ENCODE data around the gene VPS8. TPM values are rescaled to one million over a fixed set of nuclear protein-coding genes. Genes with fewer than 3 reads are reported as not detected.

Gene VPS8
- total and polyA plus RNA-seq, 4 donors, result 4.2 to 34.9 (median 22.9) TPM

GRCh38 chr3:184887574-184887973, 75.6 kb downstream of the VPS8 start:
- no peak overlapping the region for H3K27ac ChIP-seq (ENCODE audit: low read depth in 1 of 2, low read length in 2 of 2)
- H3K9me3 ChIP-seq (ENCODE audit: control insufficient read depth in 4 of 4, low read length in 3 of 4), result no peaks in the 10 kb centered on the region
- H3K36me3 ChIP-seq (ENCODE audit: control insufficient read depth in 4 of 4, insufficient read depth in 3 of 4, low read depth in 1 of 4, low read length in 3 of 4), result peaks cover 0 to 6% (median 0%) of the 10 kb centered on the region in 4 donors
- TF ChIP-seq ATF3 (IDR thresholded peaks at IDR 0.05) (no peak), RAD21 (IDR thresholded peaks at IDR 0.05) (no peak), CTCF (IDR thresholded peaks at IDR 0.05; ENCODE audit: low read depth, low read length, missing input control) (no peak), TAF1 (conservative IDR thresholded peaks at IDR 0.05) (no peak)
- DNase-seq (ENCODE audit: low spot score), result no peak
- H3K27me3 ChIP-seq (ENCODE audit: control insufficient read depth in 4 of 4, insufficient read depth in 4 of 4, low read length in 3 of 4), result no peaks in the 10 kb centered on the region
- no peak overlapping the region for H3K4me3 ChIP-seq (ENCODE audit: low read depth in 1 of 3, low read length in 3 of 3)
- H3K9ac ChIP-seq (ENCODE audit: low read depth in 1 of 2, low read length in 2 of 2), result no peak overlapping the region
- 81% methylated on average over 2 of the region's 2 CpGs for WGBS
- no peaks in the 10 kb centered on the region for H3K4me1 ChIP-seq (ENCODE audit: control insufficient read depth in 4 of 4, insufficient read depth in 4 of 4, low read length in 3 of 4)

GRCh38 chr3:184889312-184889904, 77.4 kb downstream of the VPS8 start:
- H3K4me1 ChIP-seq (ENCODE audit: control insufficient read depth in 4 of 4, insufficient read depth in 4 of 4, low read length in 3 of 4), result no peaks in the 10 kb centered on the region
- H3K36me3 ChIP-seq (ENCODE audit: control insufficient read depth in 4 of 4, insufficient read depth in 3 of 4, low read depth in 1 of 4, low read length in 3 of 4), result peaks cover 0 to 4% (median 2%) of the 10 kb centered on the region in 4 donors
- no peak for DNase-seq (ENCODE audit: low spot score)
- no peak overlapping the region for H3K9ac ChIP-seq (ENCODE audit: low read depth in 1 of 2, low read length in 2 of 2)
- H3K27ac ChIP-seq (ENCODE audit: low read depth in 1 of 2, low read length in 2 of 2), result no peak overlapping the region
- TF ChIP-seq REST (IDR thresholded peaks at IDR 0.05), result no peak
- H3K4me3 ChIP-seq (ENCODE audit: low read depth in 1 of 3, low read length in 3 of 3), result no peak overlapping the region
- no peaks in the 10 kb centered on the region for H3K9me3 ChIP-seq (ENCODE audit: control insufficient read depth in 4 of 4, low read length in 3 of 4)
- WGBS, result 98% methylated on average over 6 of the region's 6 CpGs
- no peaks in the 10 kb centered on the region for H3K27me3 ChIP-seq (ENCODE audit: control insufficient read depth in 4 of 4, insufficient read depth in 4 of 4, low read length in 3 of 4)

- no peak overlapping the region for H3K27ac ChIP-seq (ENCODE audit: low read depth in 1 of 2, low read length in 2 of 2)
- no peak for DNase-seq (ENCODE audit: low spot score)
- H3K36me3 ChIP-seq (ENCODE audit: control insufficient read depth in 4 of 4, insufficient read depth in 3 of 4, low read depth in 1 of 4, low read length in 3 of 4), result peaks cover 0 to 6% (median 2%) of the 10 kb centered on the region in 4 donors
- H3K27me3 ChIP-seq (ENCODE audit: control insufficient read depth in 4 of 4, insufficient read depth in 4 of 4, low read length in 3 of 4), result no peaks in the 10 kb centered on the region
- no peaks in the 10 kb centered on the region for H3K9me3 ChIP-seq (ENCODE audit: control insufficient read depth in 4 of 4, low read length in 3 of 4)
- H3K4me1 ChIP-seq (ENCODE audit: control insufficient read depth in 4 of 4, insufficient read depth in 4 of 4, low read length in 3 of 4), result no peaks in the 10 kb centered on the region
- no peak overlapping the region for H3K9ac ChIP-seq (ENCODE audit: low read depth in 1 of 2, low read length in 2 of 2)
- 100% methylated on average over 1 of the region's 1 CpG for WGBS
- no peak overlapping the region for H3K4me3 ChIP-seq (ENCODE audit: low read depth in 1 of 3, low read length in 3 of 3)
- no peak for TF ChIP-seq HNF4A (conservative IDR thresholded peaks at IDR 0.05)
- TF ChIP-seq REST (IDR thresholded peaks at IDR 0.05), result no peak
- TF ChIP-seq NR2F2 (IDR thresholded peaks at IDR 0.05), result no peak
- TF ChIP-seq RAD21 (IDR thresholded peaks at IDR 0.05), result no peak
- no peak for TF ChIP-seq CTCF (IDR thresholded peaks at IDR 0.05; ENCODE audit: low read depth, low read length, missing input control)
- no peak for TF ChIP-seq RXRA (IDR thresholded peaks at IDR 0.05)
- TF ChIP-seq MAX (IDR thresholded peaks at IDR 0.05), result no peak
- TF ChIP-seq HNF4G (IDR thresholded peaks at IDR 0.05), result no peak
- TF ChIP-seq JUND (IDR thresholded peaks at IDR 0.05), result no peak
- TF ChIP-seq YY1 (IDR thresholded peaks at IDR 0.05), result no peak
These were observed 82.1 kb downstream of the VPS8 start for GRCh38 chr3:184894051-184894450.

All from liver (tissue), 9 donors.